ENCODE measurements around the gene PCDHA13.
"Not testable (repeated sequence)": the region's sequence is repeated elsewhere in the genome, so short reads cannot be mapped to it uniquely, and the experiment has no call there.

The PCDHA13 gene, protein sequence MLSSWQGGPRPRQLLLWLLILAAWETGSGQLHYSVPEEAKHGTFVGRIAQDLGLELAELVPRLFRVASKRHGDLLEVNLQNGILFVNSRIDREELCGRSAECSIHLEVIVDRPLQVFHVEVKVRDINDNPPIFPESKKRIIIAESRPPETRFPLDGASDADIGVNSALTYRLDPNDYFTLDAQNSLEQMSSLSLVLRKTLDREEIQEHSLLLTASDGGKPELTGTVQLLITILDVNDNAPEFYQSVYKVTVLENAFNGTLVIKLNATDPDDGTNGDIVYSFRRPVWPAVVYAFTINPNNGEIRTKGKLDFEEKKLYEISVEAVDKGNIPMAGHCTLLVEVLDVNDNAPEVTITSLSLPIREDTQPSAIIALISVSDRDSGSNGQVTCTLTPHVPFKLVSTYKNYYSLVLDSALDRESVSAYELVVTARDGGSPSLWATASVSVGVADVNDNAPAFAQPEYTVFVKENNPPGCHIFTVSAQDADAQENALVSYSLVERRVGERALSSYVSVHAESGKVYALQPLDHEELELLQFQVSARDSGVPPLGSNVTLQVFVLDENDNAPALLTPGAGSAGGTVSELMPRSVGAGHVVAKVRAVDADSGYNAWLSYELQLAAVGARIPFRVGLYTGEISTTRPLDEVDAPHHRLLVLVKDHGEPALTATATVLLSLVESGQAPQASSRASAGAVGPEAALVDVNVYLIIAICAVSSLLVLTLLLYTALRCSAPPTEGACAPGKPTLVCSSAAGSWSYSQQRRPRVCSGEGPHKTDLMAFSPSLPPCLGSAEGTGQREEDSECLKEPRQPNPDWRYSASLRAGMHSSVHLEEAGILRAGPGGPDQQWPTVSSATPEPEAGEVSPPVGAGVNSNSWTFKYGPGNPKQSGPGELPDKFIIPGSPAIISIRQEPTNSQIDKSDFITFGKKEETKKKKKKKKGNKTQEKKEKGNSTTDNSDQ

DNA sequence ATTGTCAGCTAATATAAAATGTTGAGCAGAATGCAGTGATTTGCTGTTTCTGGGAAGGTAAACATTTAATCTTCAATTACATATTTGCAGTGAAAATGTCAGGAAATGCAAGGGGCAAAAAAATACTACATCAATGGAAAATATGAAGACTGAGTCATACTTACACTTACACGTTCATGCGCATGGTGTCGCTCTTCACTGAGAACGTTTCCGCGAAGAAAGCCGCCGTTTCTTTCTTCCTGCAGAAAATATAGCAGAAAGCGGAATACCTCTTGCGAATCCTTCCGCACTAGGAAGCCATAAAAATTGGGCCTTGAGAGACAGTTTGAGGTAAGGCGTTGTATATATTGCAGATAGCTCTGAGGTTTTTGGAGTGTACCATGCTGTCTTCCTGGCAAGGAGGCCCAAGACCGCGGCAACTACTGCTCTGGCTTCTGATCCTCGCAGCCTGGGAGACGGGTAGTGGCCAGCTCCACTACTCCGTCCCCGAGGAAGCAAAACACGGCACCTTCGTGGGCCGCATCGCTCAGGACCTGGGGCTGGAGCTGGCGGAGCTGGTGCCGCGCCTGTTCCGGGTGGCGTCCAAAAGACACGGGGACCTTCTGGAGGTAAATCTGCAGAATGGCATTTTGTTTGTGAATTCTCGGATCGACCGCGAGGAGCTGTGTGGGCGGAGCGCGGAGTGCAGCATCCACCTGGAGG, at the start of gene PCDHA13:
Gene PCDHA13, plus strand, starts transcription at position 236 of the 702 bp plus-strand sequence. Its CDS starts 145 bp downstream, at position 381.
- no peak for DNase-seq (ENCODE audit: low spot score)

DNA sequence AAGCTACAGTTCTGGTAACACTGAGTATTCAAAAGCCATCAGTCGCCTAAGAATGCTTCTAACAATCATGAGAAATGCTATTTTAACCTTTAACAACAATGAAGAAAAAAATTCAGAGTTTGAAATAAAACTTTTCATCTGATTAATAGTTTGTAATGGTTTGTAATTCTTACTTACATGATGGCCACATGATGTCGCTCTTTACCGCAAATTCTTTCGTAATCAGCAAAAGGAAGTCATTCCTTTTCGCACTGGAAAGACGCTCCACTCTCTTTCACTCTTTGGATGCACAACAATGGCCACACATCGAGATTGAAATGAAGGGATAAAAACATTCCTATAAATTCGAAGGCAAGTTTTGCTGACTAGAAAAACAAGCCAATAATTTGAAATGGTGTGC, 47.9 kb upstream of the PCDHA13 start, which contains the start of gene PCDHA7:
Gene PCDHA7, plus strand, starts transcription at position 277 of the 400 bp plus-strand sequence. Its CDS starts 115 bp downstream, at position 392.
- DNase-seq (ENCODE audit: low spot score) = no peak

DNA sequence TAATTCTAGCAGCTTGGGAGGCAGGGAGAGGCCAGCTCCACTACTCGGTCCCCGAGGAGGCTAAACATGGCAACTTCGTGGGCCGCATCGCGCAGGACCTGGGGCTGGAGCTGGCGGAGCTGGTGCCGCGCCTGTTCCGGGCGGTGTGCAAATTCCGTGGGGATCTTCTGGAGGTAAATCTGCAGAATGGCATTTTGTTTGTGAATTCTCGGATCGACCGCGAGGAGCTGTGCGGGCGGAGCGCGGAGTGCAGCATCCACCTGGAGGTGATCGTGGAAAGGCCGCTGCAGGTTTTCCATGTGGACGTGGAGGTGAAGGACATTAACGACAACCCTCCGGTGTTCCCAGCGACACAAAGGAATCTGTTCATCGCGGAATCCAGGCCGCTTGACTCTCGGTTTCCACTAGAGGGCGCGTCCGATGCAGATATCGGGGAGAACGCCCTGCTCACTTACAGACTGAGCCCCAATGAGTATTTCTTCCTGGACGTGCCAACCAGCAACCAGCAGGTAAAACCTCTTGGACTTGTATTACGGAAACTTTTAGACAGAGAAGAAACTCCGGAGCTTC, 47.4 kb upstream of the PCDHA13 start:
- DNase-seq (ENCODE audit: low spot score) = not testable (repeated sequence)

DNA sequence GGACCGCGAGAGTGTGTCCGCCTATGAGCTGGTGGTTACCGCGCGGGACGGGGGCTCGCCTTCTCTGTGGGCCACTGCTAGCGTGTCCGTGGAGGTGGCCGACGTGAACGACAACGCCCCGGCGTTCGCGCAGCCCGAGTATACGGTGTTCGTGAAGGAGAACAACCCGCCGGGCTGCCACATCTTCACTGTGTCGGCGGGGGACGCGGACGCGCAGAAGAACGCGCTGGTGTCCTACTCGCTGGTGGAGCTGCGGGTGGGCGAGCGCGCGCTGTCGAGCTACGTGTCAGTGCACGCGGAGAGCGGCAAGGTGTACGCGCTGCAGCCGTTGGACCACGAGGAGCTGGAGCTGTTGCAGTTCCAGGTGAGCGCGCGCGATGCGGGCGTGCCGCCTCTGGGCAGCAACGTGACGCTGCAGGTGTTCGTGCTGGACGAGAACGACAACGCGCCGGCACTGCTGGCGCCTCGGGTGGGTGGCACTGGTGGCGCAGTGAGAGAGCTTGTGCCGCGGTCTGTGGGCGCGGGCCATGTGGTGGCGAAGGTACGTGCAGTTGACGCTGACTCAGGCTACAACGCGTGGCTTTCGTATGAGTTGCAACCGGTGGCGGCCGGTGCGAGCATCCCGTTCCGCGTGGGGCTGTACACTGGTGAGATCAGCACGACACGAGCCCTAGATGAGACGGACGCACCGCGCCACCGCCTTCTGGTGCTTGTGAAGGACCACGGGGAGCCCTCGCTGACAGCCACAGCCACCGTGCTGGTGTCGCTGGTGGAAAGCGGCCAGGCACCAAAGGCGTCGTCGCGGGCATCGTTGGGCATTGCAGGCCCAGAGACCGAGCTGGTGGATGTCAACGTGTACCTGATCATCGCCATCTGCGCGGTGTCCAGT, 46.1 kb upstream of the PCDHA13 start:
- DNase-seq (ENCODE audit: low spot score) = no peak

DNA sequence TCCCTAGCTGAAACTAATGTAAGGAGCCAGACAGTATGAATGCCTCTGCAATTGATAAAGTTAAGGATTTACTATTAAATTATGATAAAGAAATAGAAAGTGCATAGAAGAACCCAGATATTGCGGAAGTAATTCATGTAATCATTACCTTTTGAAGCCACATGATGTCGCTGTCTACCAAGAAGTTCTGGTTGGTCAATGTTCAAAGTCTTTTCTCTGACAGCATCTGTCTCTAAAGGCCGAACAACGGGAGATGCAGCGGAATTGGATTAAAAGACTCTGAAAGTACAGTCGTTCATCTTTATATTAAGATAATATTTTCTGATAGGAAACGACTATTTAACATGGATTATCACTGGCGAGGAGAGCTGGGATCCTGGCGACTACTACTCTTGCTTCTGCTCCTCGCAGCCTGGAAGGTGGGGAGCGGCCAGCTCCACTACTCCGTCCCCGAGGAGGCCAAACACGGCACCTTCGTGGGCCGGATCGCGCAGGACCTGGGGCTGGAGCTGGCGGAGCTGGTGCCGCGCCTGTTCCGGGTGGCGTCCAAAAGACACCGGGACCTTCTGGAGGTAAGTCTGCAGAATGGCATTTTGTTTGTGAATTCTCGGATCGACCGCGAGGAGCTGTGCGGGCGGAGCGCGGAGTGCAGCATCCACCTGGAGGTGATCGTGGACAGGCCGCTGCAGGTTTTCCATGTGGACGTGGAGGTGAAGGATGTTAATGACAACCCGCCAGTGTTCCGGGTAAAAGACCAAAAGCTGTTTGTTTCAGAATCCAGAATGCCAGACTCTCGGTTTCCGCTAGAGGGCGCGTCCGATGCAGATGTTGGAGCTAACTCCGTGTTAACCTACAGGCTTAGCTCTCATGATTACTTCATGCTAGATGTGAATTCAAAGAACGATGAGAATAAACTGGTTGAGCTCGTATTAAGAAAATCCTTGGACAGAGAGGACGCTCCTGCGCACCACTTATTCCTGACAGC, 40.7 kb upstream of the PCDHA13 start, which contains the start of gene PCDHA8:
Gene PCDHA8, plus strand, starts transcription at position 210 of the 985 bp plus-strand sequence. Its CDS starts 135 bp downstream, at position 345.
- DNase-seq (ENCODE audit: low spot score) = no peak

DNA sequence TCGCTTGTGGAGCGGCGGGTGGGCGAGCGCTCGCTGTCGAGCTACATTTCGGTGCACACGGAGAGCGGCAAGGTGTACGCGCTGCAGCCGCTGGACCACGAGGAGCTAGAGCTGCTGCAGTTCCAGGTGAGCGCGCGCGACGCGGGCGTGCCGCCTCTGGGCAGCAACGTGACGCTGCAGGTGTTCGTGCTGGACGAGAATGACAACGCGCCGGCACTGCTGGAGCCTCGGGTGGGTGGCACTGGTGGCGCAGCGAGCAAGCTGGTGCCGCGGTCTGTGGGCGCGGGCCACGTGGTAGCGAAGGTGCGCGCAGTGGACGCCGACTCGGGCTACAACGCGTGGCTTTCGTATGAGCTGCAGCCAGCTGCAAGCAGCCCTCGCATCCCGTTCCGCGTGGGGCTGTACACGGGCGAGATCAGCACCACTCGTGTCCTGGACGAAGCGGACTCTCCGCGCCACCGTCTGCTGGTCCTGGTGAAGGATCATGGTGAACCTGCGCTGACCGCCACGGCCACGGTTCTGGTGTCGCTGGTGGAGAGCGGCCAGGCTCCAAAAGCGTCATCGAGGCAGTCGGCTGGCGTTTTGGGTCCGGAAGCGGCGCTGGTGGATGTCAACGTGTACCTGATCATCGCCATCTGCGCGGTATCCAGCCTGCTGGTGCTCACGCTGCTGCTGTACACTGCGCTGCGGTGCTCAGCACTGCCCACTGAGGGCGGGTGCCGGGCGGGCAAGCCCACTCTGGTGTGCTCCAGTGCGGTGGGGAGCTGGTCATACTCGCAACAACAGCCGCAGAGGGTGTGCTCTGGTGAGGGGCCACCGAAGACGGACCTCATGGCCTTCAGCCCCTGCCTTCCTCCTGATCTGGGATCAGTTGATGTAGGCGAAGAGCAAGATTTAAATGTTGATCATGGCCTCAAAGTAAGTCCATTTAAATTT, 38.9 kb upstream of the PCDHA13 start:
- no peak for DNase-seq (ENCODE audit: low spot score)

DNA sequence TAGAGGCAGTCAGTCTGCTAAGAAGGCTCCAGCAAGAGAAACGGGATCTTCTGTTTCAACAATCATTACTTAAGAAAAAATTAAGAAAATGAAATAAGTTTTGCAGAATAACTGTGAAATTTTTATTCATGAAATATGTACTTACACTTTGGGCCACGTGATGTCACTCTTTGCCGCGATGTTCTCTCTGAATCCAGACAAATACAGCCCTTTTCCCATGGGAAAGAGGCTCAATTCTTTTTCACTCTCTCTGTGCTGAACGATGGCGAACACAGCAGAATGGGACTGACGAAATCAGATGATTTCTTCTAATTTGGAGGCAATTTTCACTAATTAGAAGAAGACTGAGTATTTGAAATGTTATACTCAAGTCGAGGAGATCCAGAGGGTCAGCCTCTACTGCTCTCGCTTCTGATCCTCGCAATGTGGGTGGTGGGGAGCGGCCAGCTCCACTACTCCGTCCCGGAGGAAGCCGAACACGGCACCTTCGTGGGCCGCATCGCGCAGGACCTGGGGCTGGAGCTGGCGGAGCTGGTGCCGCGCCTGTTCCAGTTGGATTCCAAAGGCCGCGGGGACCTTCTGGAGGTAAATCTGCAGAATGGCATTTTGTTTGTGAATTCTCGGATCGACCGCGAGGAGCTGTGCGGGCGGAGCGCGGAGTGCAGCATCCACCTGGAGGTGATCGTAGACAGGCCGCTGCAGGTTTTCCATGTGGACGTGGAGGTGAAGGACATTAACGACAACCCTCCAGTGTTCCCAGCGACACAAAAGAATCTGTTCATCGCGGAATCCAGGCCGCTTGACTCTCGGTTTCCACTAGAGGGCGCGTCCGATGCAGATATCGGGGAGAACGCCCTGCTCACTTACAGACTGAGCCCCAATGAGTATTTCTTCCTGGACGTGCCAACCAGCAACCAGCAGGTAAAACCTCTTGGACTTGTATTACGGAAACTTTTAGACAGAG, 33.5 kb upstream of the PCDHA13 start, which contains the start of gene PCDHA9:
Gene PCDHA9, plus strand, starts transcription at position 244 of the 964 bp plus-strand sequence. Its CDS starts 114 bp downstream, at position 358.
- not testable (repeated sequence) for DNase-seq (ENCODE audit: low spot score)

DNA sequence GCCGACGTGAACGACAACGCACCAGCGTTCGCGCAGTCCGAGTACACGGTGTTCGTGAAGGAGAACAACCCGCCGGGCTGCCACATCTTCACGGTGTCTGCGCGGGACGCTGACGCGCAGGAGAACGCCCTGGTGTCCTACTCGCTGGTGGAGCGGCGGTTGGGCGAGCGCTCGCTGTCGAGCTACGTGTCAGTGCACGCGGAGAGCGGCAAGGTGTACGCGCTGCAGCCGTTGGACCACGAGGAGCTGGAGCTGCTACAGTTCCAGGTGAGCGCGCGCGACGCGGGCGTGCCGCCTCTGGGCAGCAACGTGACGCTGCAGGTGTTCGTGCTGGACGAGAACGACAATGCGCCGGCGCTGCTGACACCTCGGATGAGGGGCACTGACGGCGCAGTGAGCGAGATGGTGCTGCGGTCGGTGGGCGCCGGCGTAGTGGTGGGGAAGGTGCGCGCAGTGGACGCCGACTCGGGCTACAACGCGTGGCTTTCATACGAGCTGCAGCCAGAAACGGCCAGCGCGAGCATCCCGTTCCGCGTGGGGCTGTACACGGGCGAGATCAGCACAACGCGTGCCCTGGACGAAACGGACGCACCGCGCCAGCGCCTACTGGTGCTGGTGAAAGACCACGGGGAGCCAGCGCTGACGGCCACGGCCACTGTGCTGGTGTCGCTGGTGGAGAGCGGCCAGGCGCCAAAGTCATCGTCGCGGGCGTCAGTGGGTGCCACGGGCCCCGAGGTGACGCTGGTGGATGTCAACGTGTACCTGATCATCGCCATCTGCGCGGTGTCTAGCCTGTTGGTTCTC, 31.9 kb upstream of the PCDHA13 start:
- not testable (repeated sequence) for DNase-seq (ENCODE audit: low spot score)

DNA sequence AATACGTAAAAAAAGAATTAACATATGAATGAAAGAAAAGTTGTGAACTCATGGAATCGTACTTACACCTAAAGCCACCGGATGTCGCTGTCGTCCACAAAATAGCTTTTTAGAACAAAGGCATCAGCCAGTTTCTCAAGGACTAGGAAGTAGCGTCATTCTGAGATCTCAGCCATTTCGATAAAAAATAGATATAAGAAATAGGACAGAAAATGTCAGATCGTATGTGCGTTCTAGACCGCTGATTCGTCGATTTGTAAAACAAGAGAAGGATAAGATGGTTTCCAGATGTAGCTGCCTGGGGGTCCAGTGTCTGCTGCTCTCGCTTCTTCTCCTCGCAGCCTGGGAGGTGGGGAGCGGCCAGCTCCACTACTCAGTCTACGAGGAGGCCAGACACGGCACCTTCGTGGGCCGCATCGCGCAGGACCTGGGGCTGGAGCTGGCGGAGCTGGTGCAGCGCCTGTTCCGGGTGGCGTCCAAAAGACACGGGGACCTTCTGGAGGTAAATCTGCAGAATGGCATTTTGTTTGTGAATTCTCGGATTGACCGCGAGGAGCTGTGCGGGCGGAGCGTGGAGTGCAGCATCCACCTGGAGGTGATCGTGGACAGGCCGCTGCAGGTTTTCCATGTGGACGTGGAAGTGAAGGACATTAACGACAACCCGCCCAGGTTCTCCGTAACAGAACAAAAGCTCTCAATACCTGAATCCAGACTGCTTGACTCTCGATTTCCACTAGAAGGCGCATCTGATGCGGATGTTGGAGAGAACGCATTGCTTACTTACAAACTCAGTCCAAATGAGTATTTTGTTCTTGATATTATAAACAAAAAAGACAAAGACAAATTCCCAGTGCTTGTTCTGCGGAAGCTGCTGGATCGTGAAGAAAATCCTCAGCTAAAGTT, 25.9 kb upstream of the PCDHA13 start, which contains the start of gene PCDHA10:
Gene PCDHA10, plus strand, starts transcription at position 126 of the 903 bp plus-strand sequence. Its CDS starts 152 bp downstream, at position 278.
- no peak for DNase-seq (ENCODE audit: low spot score)

DNA sequence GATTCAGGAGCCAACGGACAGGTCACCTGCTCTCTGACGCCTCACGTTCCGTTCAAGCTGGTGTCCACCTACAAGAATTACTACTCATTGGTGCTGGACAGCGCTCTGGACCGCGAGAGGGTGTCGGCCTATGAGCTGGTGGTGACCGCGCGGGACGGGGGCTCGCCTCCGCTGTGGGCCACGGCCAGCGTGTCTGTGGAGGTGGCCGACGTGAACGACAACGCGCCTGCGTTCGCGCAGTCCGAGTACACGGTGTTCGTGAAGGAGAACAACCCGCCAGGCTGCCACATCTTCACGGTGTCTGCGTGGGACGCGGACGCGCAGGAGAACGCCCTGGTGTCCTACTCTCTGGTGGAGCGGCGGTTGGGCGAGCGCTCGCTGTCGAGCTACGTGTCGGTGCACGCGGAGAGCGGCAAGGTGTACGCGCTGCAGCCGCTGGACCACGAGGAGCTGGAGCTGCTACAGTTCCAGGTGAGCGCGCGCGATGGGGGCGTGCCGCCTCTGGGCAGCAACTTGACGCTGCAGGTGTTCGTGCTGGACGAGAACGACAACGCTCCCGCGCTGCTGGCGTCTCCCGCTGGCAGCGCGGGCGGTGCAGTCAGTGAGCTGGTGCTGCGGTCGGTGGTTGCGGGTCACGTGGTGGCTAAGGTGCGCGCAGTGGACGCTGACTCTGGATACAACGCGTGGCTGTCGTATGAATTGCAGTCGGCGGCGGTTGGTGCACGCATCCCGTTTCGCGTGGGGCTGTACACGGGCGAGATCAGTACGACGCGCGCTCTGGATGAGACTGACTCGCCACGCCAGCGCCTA, 24.5 kb upstream of the PCDHA13 start:
- no peak for DNase-seq (ENCODE audit: low spot score)

DNA sequence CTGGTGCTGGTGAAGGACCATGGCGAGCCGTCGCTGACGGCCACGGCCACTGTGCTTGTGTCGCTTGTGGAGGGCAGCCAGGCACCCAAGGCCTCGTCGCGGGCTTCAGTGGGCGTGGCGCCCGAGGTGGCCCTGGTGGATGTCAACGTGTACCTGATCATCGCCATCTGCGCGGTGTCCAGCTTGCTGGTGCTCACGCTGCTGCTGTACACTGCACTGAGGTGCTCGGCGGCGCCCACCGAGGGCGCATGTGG, 24.0 kb upstream of the PCDHA13 start:
- DNase-seq (ENCODE audit: low spot score) = no peak

DNA sequence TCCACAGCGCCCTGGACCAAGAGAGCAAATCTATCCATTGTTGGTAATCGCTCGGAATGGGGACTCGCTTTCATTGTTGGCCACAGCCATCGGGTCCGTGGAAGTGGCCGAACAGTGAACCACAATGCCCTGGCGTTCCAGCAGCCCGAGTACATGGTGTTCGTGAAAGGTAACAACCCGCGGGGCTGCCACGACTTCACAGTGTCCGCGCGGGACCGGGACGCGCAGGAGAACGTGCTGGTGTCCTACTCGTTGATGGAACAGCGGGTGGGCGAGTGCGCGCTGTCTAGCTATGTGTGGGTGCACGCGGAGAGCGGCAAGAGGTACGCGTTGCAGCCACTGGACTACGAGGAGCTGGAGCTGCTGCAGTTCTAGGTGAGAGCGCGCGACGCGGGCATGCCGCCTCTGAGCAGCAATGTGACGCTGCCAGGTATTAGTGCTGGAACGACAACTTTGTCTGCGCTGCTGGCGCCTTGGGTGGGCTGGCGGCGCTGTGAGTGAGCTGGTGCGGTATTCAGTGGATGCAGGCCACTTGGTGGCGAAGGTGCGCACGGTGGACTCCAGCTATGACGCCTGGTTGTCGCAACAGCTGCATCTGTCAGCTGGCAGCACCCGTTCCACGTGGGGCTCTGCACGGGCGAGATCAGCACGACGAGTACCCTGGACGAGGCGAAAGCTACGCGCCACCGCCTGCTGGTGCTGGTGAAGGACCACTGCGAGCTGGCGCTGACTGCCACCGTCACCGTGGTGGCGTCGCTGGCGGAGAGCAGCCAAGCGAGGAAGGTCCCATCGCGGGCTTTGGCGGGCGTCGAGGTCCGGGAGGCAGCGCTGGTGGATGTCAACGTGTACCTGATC, 19.3 kb upstream of the PCDHA13 start:
- no peak for DNase-seq (ENCODE audit: low spot score)
